K562 (cell line): ENCODE measurements around the gene HSPB1. TPM values are rescaled to one million over a fixed set of nuclear protein-coding genes. Genes with fewer than 3 reads are reported as not detected.
A peak's percentile ranks its signal among the peaks of the same experiment; 100 is the strongest.

Source experiments
- ATF1 ChIP-seq, 2 experiments: fragments of 450-650 bp in 1 of 2; IDR thresholded peaks; 2 replicates each; pipeline ENCODE4 v1.6.1; 2016; ENCODE audit warnings: missing compliant biosample characterization in 1 of 2, missing genetic modification characterization in 1 of 2
- CHD4 ChIP-seq: fragments of 200-600 bp; sonication (generic); IDR thresholded peaks from 3 replicates; pipeline ENCODE4 v1.6.1; 2012; ENCODE audit warnings: low read depth, mild to moderate bottlenecking, mixed read lengths, low read length, inconsistent platforms; ENCODE audit not compliant: insufficient read depth, insufficient replicate concordance, poor library complexity, severe bottlenecking
- CREB3L1 ChIP-seq: fragments of 450-650 bp; IDR thresholded peaks from 2 replicates; pipeline ENCODE4 v1.6.1; 2014; ENCODE audit warnings: low read depth, mild to moderate bottlenecking, moderate library complexity, borderline replicate concordance
- DACH1 ChIP-seq: fragments of 450-650 bp; IDR thresholded peaks from 2 replicates; pipeline ENCODE4 v1.6.1; 2018; ENCODE audit not compliant: partially characterized antibody
- E2F3 ChIP-seq: fragments of 250-450 bp; sonication (Bioruptor Pico); IDR thresholded peaks from 2 replicates; pipeline ENCODE4 v1.4.0; 2020; ENCODE audit warnings: mild to moderate bottlenecking
- FOSL1 ChIP-seq: fragments of 200-800 bp; sonication (Bioruptor generic); conservative IDR thresholded peaks from 2 replicates; pipeline ENCODE4 v1.6.1; 2016; ENCODE audit warnings: missing genetic modification characterization, missing compliant biosample characterization
- FOXA3 ChIP-seq, 2 experiments: fragments of 450-650 bp in 1 of 2; sonication (generic) in 1 of 2; formaldehyde crosslinking; IDR thresholded peaks in 1 of 2; conservative IDR thresholded peaks in 1 of 2; 2 replicates each; pipeline versions ENCODE4 v1.4.0 to v1.8.0; 2020 to 2022; ENCODE audit warnings: mild to moderate bottlenecking in 2 of 2, missing genetic modification reagents in 1 of 2
- POLR2H ChIP-seq: IDR thresholded peaks from 2 replicates; pipeline ENCODE4 v1.6.1; 2016; ENCODE audit warnings: missing genetic modification characterization, low read depth, mild to moderate bottlenecking, control low read depth, missing compliant biosample characterization, moderate library complexity
- RAD51 ChIP-seq: fragments of 450-650 bp; IDR thresholded peaks from 2 replicates; pipeline ENCODE4 v1.7.1; 2016; ENCODE audit warnings: low read depth, mild to moderate bottlenecking, borderline replicate concordance
- SOX6 ChIP-seq: fragments of 450-650 bp; IDR thresholded peaks from 2 replicates; pipeline ENCODE4 v1.6.1; 2014; ENCODE audit warnings: mild to moderate bottlenecking
- TAF1 ChIP-seq: IDR thresholded peaks from 2 replicates; pipeline ENCODE4 v1.6.1; 2011; ENCODE audit warnings: mild to moderate bottlenecking, low read length, moderate library complexity; ENCODE audit not compliant: insufficient read depth, control insufficient read depth, severe bottlenecking; ENCODE audit errors: extremely low read depth
- TAF7 ChIP-seq: fragments of 450-650 bp; IDR thresholded peaks from 2 replicates; pipeline ENCODE4 v1.6.1; 2016; ENCODE audit warnings: missing genetic modification characterization, missing compliant biosample characterization
- ZNF23 ChIP-seq: fragments of 250-450 bp; sonication (Bioruptor Pico); IDR thresholded peaks from 2 replicates; pipeline ENCODE4 v1.4.0; 2020; ENCODE audit warnings: mild to moderate bottlenecking
- ZNF24 ChIP-seq: fragments of 450-650 bp; IDR thresholded peaks from 2 replicates; pipeline ENCODE4 v1.6.1; 2016
- polyA plus RNA-seq, 8 experiments: library from polyadenylated mRNA; depleted of rRNA in 4 of 8; stranded (reverse) in 5 of 8; unstranded in 3 of 8; fragments of >200 nt; fragmentation: Nextera tagmentation in 2 of 8; fragmentation: Illumina TruSeq in 1 of 8; extraction: Ambion mirVana in 2 of 8; extraction: Trizol in 1 of 8; gene quantifications; 2 replicates each; pipeline versions ENCODE4 v1.2.1 to v1.2.3, GENCODE V29; 2011 to 2014; ENCODE audit warnings: inconsistent platforms in 1 of 8, missing spikeins in 1 of 8
- total RNA-seq, 7 experiments: library from RNA; depleted of rRNA in 6 of 7; stranded (reverse); fragments of >200 nt in 6 of 7; fragmentation: Illumina TruSeq in 2 of 7; extraction: Trizol in 2 of 7; gene quantifications; 2 replicates each; pipeline versions ENCODE4 v1.2.1 to v1.2.3, GENCODE V29; 2011 to 2021; ENCODE audit warnings: low replicate concordance in 1 of 7
- TF ChIP-seq, protein P1 (sequence below): fragments of 450-650 bp; IDR thresholded peaks from 2 replicates; pipeline ENCODE4 v1.6.1; 2017; ENCODE audit warnings: antibody characterized with exemption, mild to moderate bottlenecking
- TF ChIP-seq, protein P2 (sequence below): fragments of 200-400 bp; formaldehyde crosslinking; IDR thresholded peaks from 2 replicates; pipeline ENCODE4 v1.6.1; 2017; ENCODE audit warnings: mild to moderate bottlenecking, low read depth, low read length, moderate library complexity

Gene HSPB1
- total and polyA plus RNA-seq, 9 of the 15 experiments (the other 6 are each of a cell fraction or from before 2014, with no cell fraction given) = 27.1 to 522 (median 138) TPM

DNA sequence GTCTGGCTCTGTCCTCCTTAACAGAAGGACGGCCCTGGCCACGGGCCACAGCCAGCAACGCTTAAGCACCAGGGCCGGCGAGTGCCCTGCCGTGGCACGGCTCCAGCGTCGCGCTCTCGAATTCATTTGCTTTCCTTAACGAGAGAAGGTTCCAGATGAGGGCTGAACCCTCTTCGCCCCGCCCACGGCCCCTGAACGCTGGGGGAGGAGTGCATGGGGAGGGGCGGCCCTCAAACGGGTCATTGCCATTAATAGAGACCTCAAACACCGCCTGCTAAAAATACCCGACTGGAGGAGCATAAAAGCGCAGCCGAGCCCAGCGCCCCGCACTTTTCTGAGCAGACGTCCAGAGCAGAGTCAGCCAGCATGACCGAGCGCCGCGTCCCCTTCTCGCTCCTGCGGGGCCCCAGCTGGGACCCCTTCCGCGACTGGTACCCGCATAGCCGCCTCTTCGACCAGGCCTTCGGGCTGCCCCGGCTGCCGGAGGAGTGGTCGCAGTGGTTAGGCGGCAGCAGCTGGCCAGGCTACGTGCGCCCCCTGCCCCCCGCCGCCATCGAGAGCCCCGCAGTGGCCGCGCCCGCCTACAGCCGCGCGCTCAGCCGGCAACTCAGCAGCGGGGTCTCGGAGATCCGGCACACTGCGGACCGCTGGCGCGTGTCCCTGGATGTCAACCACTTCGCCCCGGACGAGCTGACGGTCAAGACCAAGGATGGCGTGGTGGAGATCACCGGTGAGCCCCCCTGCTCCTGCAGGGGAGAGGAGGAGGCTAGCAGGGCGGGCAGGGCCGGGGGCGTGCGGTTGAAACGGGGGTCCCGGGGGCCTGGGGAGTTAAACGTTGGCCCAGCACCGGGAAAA is at the start of gene HSPB1 (continued):
- TF ChIP-seq, protein P1, sequence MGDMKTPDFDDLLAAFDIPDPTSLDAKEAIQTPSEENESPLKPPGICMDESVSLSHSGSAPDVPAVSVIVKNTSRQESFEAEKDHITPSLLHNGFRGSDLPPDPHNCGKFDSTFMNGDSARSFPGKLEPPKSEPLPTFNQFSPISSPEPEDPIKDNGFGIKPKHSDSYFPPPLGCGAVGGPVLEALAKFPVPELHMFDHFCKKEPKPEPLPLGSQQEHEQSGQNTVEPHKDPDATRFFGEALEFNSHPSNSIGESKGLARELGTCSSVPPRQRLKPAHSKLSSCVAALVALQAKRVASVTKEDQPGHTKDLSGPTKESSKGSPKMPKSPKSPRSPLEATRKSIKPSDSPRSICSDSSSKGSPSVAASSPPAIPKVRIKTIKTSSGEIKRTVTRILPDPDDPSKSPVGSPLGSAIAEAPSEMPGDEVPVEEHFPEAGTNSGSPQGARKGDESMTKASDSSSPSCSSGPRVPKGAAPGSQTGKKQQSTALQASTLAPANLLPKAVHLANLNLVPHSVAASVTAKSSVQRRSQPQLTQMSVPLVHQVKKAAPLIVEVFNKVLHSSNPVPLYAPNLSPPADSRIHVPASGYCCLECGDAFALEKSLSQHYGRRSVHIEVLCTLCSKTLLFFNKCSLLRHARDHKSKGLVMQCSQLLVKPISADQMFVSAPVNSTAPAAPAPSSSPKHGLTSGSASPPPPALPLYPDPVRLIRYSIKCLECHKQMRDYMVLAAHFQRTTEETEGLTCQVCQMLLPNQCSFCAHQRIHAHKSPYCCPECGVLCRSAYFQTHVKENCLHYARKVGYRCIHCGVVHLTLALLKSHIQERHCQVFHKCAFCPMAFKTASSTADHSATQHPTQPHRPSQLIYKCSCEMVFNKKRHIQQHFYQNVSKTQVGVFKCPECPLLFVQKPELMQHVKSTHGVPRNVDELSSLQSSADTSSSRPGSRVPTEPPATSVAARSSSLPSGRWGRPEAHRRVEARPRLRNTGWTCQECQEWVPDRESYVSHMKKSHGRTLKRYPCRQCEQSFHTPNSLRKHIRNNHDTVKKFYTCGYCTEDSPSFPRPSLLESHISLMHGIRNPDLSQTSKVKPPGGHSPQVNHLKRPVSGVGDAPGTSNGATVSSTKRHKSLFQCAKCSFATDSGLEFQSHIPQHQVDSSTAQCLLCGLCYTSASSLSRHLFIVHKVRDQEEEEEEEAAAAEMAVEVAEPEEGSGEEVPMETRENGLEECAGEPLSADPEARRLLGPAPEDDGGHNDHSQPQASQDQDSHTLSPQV = peak; percentile 78
- TF ChIP-seq ZNF23 (CRISPR knock-in tag) = 0 out of 2 replicates have a peak, but pooled peaks have one; percentile 46
- TF ChIP-seq FOXA3 (CRISPR knock-in tag; conservative IDR thresholded peaks at IDR 0.05 in 1 of 2, IDR thresholded peaks at IDR 0.05 in 1 of 2) = 0 out of 4 replicates have a peak, but pooled peaks of 1 of the 2 experiments have one; percentile 5
- TF ChIP-seq E2F3 (CRISPR knock-in tag) = 0 out of 2 replicates have a peak, but pooled peaks have one; percentile 48
- peak; percentile 49; the same call in 1 of the 2 replicates for TF ChIP-seq SOX6
- TF ChIP-seq FOSL1 = 0 out of 2 replicates have a peak, but pooled peaks have one; percentile 8
- peak; percentile 85 for TF ChIP-seq TAF1
- TF ChIP-seq, protein P2, sequence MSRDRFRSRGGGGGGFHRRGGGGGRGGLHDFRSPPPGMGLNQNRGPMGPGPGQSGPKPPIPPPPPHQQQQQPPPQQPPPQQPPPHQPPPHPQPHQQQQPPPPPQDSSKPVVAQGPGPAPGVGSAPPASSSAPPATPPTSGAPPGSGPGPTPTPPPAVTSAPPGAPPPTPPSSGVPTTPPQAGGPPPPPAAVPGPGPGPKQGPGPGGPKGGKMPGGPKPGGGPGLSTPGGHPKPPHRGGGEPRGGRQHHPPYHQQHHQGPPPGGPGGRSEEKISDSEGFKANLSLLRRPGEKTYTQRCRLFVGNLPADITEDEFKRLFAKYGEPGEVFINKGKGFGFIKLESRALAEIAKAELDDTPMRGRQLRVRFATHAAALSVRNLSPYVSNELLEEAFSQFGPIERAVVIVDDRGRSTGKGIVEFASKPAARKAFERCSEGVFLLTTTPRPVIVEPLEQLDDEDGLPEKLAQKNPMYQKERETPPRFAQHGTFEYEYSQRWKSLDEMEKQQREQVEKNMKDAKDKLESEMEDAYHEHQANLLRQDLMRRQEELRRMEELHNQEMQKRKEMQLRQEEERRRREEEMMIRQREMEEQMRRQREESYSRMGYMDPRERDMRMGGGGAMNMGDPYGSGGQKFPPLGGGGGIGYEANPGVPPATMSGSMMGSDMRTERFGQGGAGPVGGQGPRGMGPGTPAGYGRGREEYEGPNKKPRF = no peak
- TF ChIP-seq ATF1 (CRISPR knock-in tag; IDR thresholded peaks at IDR 0.05) = no peak
- peak; percentile 52 for TF ChIP-seq ATF1 (tag; IDR thresholded peaks at IDR 0.05)
- peak; percentile 28 for TF ChIP-seq DACH1
- TF ChIP-seq TAF7 = no peak; the same call in 1 of the 2 replicates
- peak; percentile 86 for TF ChIP-seq CHD4
- 0 out of 2 replicates have a peak, but pooled peaks have one; percentile 2 for TF ChIP-seq ZNF24
- no peak for TF ChIP-seq RAD51
- TF ChIP-seq CREB3L1 = peak; percentile 65; the same call in 1 of the 2 replicates
- TF ChIP-seq POLR2H = peak; percentile 81; the same call in 1 of the 2 replicates
